AG09309 (cell line): Measurements from ENCODE around the gene NRXN3.

Experiments used
- DNase-seq: peaks from one replicate; pipeline ENCODE4 v3.0.0-alpha.2; 2010; ENCODE audit warnings: low read depth
- H3K4me3 ChIP-seq: 2 replicates; pipeline ENCODE4 v1.5.1; 2011; ENCODE audit warnings: mild to moderate bottlenecking, low read depth, low read length, moderate library complexity; ENCODE audit not compliant: control insufficient read depth
- CTCF ChIP-seq: IDR thresholded peaks from 2 replicates; pipeline ENCODE4 v1.5.1; 2011; ENCODE audit warnings: mild to moderate bottlenecking, low read depth, low read length, inconsistent platforms; ENCODE audit not compliant: insufficient read depth, control insufficient read depth; ENCODE audit errors: missing control alignments

Gene NRXN3

GRCh38 chr14:79437951-79438350 is 1267.8 kb downstream of the NRXN3 start:
- no peak overlapping the region for H3K4me3 ChIP-seq
- no peak for DNase-seq
- TF ChIP-seq CTCF = no peak

- no peak for DNase-seq
These were observed 1268.6 kb downstream of the NRXN3 start for GRCh38 chr14:79438696-79439342.

GRCh38 chr14:79442786-79443185 is 1272.6 kb downstream of the NRXN3 start:
- no peak overlapping the region for H3K4me3 ChIP-seq
- no peak for DNase-seq
- no peak for TF ChIP-seq CTCF

More at GRCh38 chr14:79438696-79439342, 1268.6 kb downstream of the NRXN3 start:
- no peak overlapping the region for H3K4me3 ChIP-seq
- TF ChIP-seq CTCF = no peak

GRCh38 chr14:79443602-79444001 is 1273.4 kb downstream of the NRXN3 start:
- no peak for DNase-seq
- no peak overlapping the region for H3K4me3 ChIP-seq
- TF ChIP-seq CTCF = no peak

- no peak overlapping the region for H3K4me3 ChIP-seq
- no peak for TF ChIP-seq CTCF
- no peak for DNase-seq
These were observed 1278.8 kb downstream of the NRXN3 start for GRCh38 chr14:79448960-79449359.

GRCh38 chr14:79451601-79452000 is 1281.4 kb downstream of the NRXN3 start:
- DNase-seq = no peak
- no peak for TF ChIP-seq CTCF

GRCh38 chr14:79453276-79453675 is 1283.1 kb downstream of the NRXN3 start:
- H3K4me3 ChIP-seq = no peak overlapping the region
- TF ChIP-seq CTCF = no peak
- DNase-seq = no peak

More at GRCh38 chr14:79451601-79452000, 1281.4 kb downstream of the NRXN3 start:
- H3K4me3 ChIP-seq = no peak overlapping the region
